Karpas-422 (cell line): ENCODE measurements around the gene ZNF322. TPM values are rescaled to one million over a fixed set of nuclear protein-coding genes. Genes with fewer than 3 reads are reported as not detected.
"Not testable (repeated sequence)": the region's sequence is repeated elsewhere in the genome, so short reads cannot be mapped to it uniquely, and the experiment has no call there.

Source experiments
- DNase-seq: peaks from one replicate; pipeline ENCODE4 v3.0.0-alpha.2; 2015
- H2AFZ ChIP-seq: fragments of 200-600 bp; sonication (generic); 2 replicates; pipeline ENCODE4 v1.6.1; 2014; ENCODE audit warnings: antibody characterized with exemption, low read length, mixed read lengths
- H3K27ac ChIP-seq: fragments of 200-600 bp; sonication (generic); 2 replicates; pipeline ENCODE4 v1.5.1; 2014; ENCODE audit warnings: mild to moderate bottlenecking, low read length, moderate library complexity
- H3K27me3 ChIP-seq: fragments of 200-600 bp; sonication (generic); 2 replicates; pipeline ENCODE4 v1.6.1; 2014; ENCODE audit warnings: low read length, mixed read lengths
- H3K36me3 ChIP-seq: fragments of 200-600 bp; sonication (generic); 2 replicates; pipeline ENCODE4 v1.6.1; 2014; ENCODE audit warnings: low read length, mixed read lengths; ENCODE audit not compliant: insufficient read depth
- H3K4me1 ChIP-seq: fragments of 200-600 bp; sonication (generic); 2 replicates; pipeline ENCODE4 v1.6.1; 2014; ENCODE audit warnings: mild to moderate bottlenecking, low read length, mixed read lengths
- H3K4me2 ChIP-seq: fragments of 200-600 bp; sonication (generic); 2 replicates; pipeline ENCODE4 v1.6.1; 2014; ENCODE audit warnings: low read length, low read depth, mild to moderate bottlenecking; ENCODE audit not compliant: poor library complexity, severe bottlenecking
- H3K4me3 ChIP-seq: fragments of 200-600 bp; sonication (generic); 2 replicates; pipeline ENCODE4 v1.5.1; 2014; ENCODE audit warnings: mild to moderate bottlenecking, antibody characterized with exemption, low read length, mixed read lengths
- H3K79me2 ChIP-seq: fragments of 200-600 bp; sonication (generic); 2 replicates; pipeline ENCODE4 v1.6.1; 2014; ENCODE audit warnings: mild to moderate bottlenecking, low read length, mixed read lengths
- H3K9ac ChIP-seq: fragments of 200-600 bp; sonication (generic); 2 replicates; pipeline ENCODE4 v1.6.0; 2014; ENCODE audit warnings: low read length
- H3K9me2 ChIP-seq: fragments of 200-600 bp; sonication (generic), shearing (Covaris generic); replicated peaks from 2 replicates; pipeline ENCODE4 v1.6.0; 2014; ENCODE audit warnings: mild to moderate bottlenecking, low read length, moderate library complexity; ENCODE audit not compliant: insufficient read depth
- H3K9me3 ChIP-seq: fragments of 300-700, 200-600 bp; sonication (generic); 2 replicates; pipeline ENCODE4 v1.6.1; 2014; ENCODE audit warnings: low read length, mixed read lengths
- H4K20me1 ChIP-seq: fragments of 200-600 bp; sonication (generic); 2 replicates; pipeline ENCODE4 v1.6.1; 2014; ENCODE audit warnings: mild to moderate bottlenecking, antibody characterized with exemption, low read length, low read depth; ENCODE audit not compliant: insufficient read depth
- total RNA-seq: library from RNA; depleted of rRNA; stranded (reverse); fragments of >200 nt; shearing (Covaris generic); gene quantifications from 2 replicates; pipeline ENCODE4 v1.2.3, GENCODE V29; 2014; ENCODE audit warnings: low replicate concordance

Gene ZNF322
- total RNA-seq, 1 experiment from 2014 or later: 20.2 TPM

DNA sequence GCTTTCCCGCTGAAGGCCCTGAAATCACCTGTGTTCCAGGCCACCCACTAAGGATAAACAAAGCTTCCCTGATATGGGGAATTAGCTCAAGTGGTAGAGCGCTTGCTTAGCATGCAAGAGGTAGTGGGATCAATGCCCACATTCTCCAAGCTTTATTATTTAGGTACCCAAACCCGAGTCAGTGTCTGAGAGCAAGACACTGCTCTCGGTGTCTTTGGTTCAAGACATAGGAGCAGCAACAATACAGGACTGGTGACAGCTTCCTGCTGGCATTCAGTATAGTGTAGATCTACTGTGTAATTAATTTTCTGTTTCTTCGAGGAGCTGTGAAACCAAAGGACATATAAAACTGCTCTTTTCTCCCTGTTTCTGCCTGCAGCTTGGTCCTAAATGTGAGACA, 13.7 kb upstream of the ZNF322 start:
- H2AFZ ChIP-seq, H3K27me3 ChIP-seq, H3K36me3 ChIP-seq, H3K4me1 ChIP-seq, H3K4me3 ChIP-seq, H3K79me2 ChIP-seq, H3K4me2 ChIP-seq, H3K27ac ChIP-seq, H3K9me3 ChIP-seq, H4K20me1 ChIP-seq, H3K9me2 ChIP-seq, DNase-seq, H3K9ac ChIP-seq: not testable (repeated sequence)

DNA sequence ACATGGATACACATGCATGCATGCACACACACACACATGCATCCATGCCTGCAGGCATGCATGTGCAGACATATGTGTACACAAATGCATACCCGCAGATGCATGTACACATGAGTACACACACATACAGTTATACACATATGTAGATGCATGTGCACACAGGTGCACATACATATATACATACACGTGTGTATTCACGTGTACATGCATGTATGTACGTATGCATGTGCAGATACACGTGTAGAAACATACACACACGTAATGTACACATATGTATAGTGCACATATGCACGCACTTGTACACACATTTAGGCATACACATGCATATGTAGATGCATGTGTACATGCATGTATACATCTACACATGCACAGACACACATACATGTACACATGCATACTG, 11.0 kb upstream of the ZNF322 start:
- not testable (repeated sequence) for H3K27me3 ChIP-seq, H3K9me3 ChIP-seq, H3K36me3 ChIP-seq, H3K4me1 ChIP-seq, H3K9ac ChIP-seq, H3K27ac ChIP-seq, H3K4me2 ChIP-seq, H2AFZ ChIP-seq, H4K20me1 ChIP-seq, H3K79me2 ChIP-seq, H3K9me2 ChIP-seq, DNase-seq, H3K4me3 ChIP-seq

DNA sequence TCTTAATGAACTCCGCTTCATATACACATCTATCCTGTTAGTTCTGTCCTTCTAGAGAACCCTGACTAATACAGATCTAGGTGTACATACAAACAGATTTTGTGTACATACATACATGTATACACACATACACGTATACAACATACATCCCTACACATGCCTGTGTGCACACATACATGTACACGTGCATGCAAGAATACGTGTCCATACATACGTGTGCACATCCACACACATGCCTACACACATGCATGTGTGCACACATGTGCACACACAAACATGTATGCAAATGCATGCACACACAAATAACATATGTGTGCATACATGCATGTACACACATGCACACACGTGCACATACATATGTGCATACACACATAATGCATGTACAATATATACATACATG, 10.5 kb upstream of the ZNF322 start:
- H3K4me1 ChIP-seq, H3K36me3 ChIP-seq, H4K20me1 ChIP-seq, H2AFZ ChIP-seq, H3K9me3 ChIP-seq, H3K27me3 ChIP-seq, H3K79me2 ChIP-seq, H3K4me3 ChIP-seq, DNase-seq, H3K9ac ChIP-seq, H3K27ac ChIP-seq, H3K9me2 ChIP-seq, H3K4me2 ChIP-seq: not testable (repeated sequence)

DNA sequence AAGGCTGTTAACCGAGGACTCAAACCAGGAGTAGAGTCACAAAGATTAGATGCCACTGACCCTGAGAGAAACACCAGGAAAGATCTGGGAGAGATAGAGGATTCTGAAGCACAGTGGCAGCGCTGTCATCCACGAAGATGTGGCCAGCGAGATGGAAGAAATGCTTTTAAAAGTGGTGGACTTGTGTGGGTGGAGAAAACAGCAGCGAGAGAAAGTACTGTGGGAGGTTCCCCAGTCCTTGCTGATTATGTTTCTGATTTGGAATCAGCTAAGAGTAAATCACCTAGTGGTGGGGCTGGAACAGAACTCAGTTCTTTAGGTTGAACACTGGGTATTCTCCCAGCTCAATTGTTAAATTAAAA, 435 bp upstream of the ZNF322 start:
- Histone ChIP-seq H3K27ac (no peak overlapping the region), H3K4me2 (peak overlapping the region; percentile 71), H4K20me1 (no peaks in the 10 kb centered on the region), H2AFZ (peak overlapping the region; percentile 94), H3K9me3 (no peaks in the 10 kb centered on the region), H3K9ac (peak overlapping the region; percentile 79), H3K79me2 (peaks cover 41% of the 10 kb centered on the region), H3K4me1 (peaks cover 19% of the 10 kb centered on the region), H3K4me3 (peak overlapping the region; percentile 82), H3K36me3 (peaks cover 32% of the 10 kb centered on the region), H3K27me3 (no peaks in the 10 kb centered on the region), H3K9me2 (no peaks in the 10 kb centered on the region)
- peak; percentile 67 for DNase-seq

DNA sequence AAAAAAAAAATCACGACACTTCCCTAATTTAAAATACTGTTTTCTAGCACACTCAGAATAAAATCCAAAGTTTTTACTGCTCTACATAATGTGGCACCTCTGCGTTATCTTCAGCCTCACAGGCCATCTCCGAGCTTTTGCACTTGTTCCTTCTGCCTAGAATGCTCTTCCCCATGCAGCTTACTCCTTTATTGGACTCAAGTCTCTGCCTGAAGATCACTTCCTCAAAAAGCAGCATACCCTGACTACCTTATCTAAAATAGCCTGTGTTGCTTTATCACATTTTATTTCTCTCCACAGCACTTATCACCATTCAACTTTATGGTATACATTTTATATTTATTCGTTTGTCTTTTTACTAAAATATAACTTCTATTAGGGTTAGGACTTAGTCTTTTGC, 2.3 kb downstream of the ZNF322 start:
- Histone ChIP-seq H3K9me3 (no peaks in the 10 kb centered on the region), H3K4me2 (peak overlapping the region; percentile 71), H3K4me1 (peaks cover 19% of the 10 kb centered on the region), H2AFZ (no peak overlapping the region), H4K20me1 (no peaks in the 10 kb centered on the region), H3K27me3 (no peaks in the 10 kb centered on the region), H3K9ac (no peak overlapping the region), H3K79me2 (peaks cover 60% of the 10 kb centered on the region), H3K4me3 (no peak overlapping the region), H3K9me2 (no peaks in the 10 kb centered on the region), H3K36me3 (peaks cover 57% of the 10 kb centered on the region), H3K27ac (no peak overlapping the region)
- no peak for DNase-seq

DNA sequence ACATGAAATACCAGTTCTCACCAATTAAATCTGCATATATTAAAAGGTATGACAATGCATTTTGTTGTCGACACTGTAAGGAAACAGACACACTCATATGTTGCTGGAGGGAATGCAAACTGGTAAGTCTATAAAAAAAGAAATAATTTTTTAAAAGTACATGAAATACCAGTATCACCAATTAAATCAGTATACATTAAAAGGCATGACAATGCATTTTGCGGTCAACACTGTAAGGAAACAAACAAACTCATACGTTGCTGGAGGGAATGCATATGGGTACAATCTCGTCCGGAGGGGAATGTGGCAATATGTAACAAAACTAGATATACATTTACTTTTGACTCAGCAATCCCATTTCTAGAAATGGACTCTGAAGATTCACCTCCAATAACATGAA, 6.5 kb downstream of the ZNF322 start:
- no peaks in the 10 kb centered on the region for H3K9me2 ChIP-seq
- DNase-seq: no peak
- no peak overlapping the region for H2AFZ ChIP-seq
- H3K4me3 ChIP-seq: no peak overlapping the region
- H3K36me3 ChIP-seq: peaks cover 92% of the 10 kb centered on the region
- H3K27me3 ChIP-seq: no peaks in the 10 kb centered on the region
- no peak overlapping the region for H3K27ac ChIP-seq
- H3K9ac ChIP-seq: no peak overlapping the region
- peaks cover 5% of the 10 kb centered on the region for H3K4me1 ChIP-seq
- no peaks in the 10 kb centered on the region for H4K20me1 ChIP-seq
- H3K9me3 ChIP-seq: peaks cover 25% of the 10 kb centered on the region
- H3K4me2 ChIP-seq: no peak overlapping the region
- H3K79me2 ChIP-seq: peaks cover 84% of the 10 kb centered on the region

DNA sequence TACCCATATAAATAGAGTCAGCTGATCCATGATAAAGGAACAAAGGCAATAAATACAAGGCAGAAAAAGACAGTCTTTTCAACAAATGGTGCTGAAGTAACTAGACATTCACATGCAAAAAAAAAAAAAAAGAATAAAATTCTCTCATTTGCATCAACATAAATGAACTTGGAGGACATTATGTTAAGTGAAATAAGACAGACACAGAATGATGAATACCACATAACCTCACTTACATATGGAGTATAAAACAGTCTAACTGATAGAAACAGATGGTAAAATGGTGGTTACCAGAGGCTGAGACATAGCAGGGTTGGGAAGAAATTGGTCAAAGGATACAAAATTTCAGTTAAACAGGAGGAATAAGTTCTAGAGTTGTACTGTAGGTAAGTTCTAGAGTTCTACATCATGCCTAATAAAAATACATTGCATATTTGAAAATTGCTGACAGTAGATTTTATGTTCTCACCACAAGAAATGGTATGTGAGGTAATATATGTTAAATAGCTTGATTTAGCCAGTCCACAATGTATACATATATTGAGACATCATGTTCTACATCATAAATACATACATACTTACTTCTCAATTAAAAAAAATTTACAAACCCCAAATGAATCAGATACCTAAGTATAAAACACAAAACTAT, 8.3 kb downstream of the ZNF322 start:
- no peak overlapping the region for H3K27ac ChIP-seq

DNA sequence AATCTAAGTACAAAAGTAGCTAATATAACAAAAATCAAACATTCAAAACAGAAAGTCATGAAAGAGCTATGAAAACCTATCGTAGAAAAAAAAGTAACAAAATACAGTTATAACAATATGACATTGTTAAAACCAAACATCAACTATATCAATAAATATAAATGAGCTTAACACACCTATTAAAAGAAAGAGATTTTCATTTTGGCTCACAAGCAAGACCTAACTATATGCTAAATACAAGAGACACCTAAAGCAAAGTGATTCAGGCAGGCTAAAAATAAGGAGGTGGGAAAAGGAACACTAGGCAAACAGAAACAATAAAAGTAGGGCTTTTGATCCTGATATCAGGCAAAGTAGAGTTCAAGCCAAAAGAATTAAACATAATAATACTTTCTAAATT, 13.5 kb downstream of the ZNF322 start:
- Histone ChIP-seq H3K4me2 (no peak overlapping the region), H3K79me2 (peaks cover 61% of the 10 kb centered on the region), H3K27ac (no peak overlapping the region), H2AFZ (no peak overlapping the region), H3K27me3 (no peaks in the 10 kb centered on the region), H3K4me1 (no peaks in the 10 kb centered on the region), H3K9me2 (no peaks in the 10 kb centered on the region), H3K4me3 (no peak overlapping the region), H3K9me3 (peaks cover 48% of the 10 kb centered on the region), H3K9ac (no peak overlapping the region), H3K36me3 (peaks cover 76% of the 10 kb centered on the region), H4K20me1 (no peaks in the 10 kb centered on the region)
- no peak for DNase-seq

More for the DNA sequence above, 8.3 kb downstream of the ZNF322 start:
- DNase-seq: no peak
- Histone ChIP-seq H3K27me3 (no peaks in the 10 kb centered on the region), H3K9me3 (peaks cover 36% of the 10 kb centered on the region), H3K79me2 (peaks cover 84% of the 10 kb centered on the region), H3K4me1 (no peaks in the 10 kb centered on the region), H3K9me2 (no peaks in the 10 kb centered on the region), H3K9ac (no peak overlapping the region), H4K20me1 (no peaks in the 10 kb centered on the region), H3K4me2 (no peak overlapping the region), H2AFZ (no peak overlapping the region), H3K36me3 (peaks cover 82% of the 10 kb centered on the region), H3K4me3 (no peak overlapping the region)

DNA sequence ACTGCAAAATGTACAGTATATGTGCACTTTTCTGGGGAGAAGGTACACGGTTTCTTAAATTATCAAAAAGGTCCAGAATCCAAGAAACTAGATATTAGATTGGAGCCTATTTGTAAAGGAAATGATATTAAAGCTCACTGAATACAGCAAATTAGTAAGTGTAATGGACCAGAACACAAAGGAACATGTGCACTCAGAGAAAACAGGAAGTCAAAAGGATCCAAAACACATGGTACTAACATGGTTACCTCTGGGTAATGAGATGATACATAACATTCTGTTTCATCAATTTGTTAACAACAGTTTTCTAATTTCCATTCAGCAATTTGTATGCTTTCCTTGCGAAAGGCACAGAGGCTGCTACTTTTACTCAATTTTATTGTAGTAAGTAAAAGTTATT, 18.7 kb downstream of the ZNF322 start:
- DNase-seq: no peak
- Histone ChIP-seq H3K4me3 (no peak overlapping the region), H3K9me2 (no peaks in the 10 kb centered on the region), H4K20me1 (no peaks in the 10 kb centered on the region), H3K9me3 (peaks cover 33% of the 10 kb centered on the region), H3K79me2 (peaks cover 20% of the 10 kb centered on the region), H2AFZ (no peak overlapping the region), H3K27ac (no peak overlapping the region), H3K9ac (no peak overlapping the region), H3K27me3 (no peaks in the 10 kb centered on the region), H3K4me1 (no peaks in the 10 kb centered on the region), H3K4me2 (no peak overlapping the region), H3K36me3 (peaks cover 67% of the 10 kb centered on the region)
